DND-41 (cell line): Measurements from ENCODE around the gene RARB.

Source experiments
- ATAC-seq: fragments of 200-7000 bp; cut with Tn5 transposase; 3 replicates; pipeline ENCODE4 v1.9.1; 2021; ENCODE audit warnings: low read depth; ENCODE audit not compliant: insufficient read depth
- DNase-seq: peaks from one replicate; pipeline ENCODE4 v3.0.0-alpha.2; 2020
- H2AFZ ChIP-seq: 2 replicates; pipeline ENCODE4 v1.6.0; 2012; ENCODE audit warnings: low read depth, low read length
- H3K27ac ChIP-seq: 2 replicates; pipeline ENCODE4 v1.5.1; 2012; ENCODE audit warnings: low read length, inconsistent platforms
- H3K27me3 ChIP-seq: fragments of 200-600 bp; sonication (generic); 2 replicates; pipeline ENCODE4 v1.6.0; 2012; ENCODE audit warnings: low read length, mild to moderate bottlenecking, inconsistent platforms; ENCODE audit not compliant: insufficient read depth, poor library complexity
- H3K36me3 ChIP-seq: 2 replicates; pipeline ENCODE4 v1.5.1; 2012; ENCODE audit warnings: low read length, inconsistent platforms; ENCODE audit not compliant: insufficient read depth
- H3K4me1 ChIP-seq: 2 replicates; pipeline ENCODE4 v1.5.1; 2012; ENCODE audit warnings: mild to moderate bottlenecking, low read length; ENCODE audit not compliant: insufficient read depth
- H3K4me2 ChIP-seq: 2 replicates; pipeline ENCODE4 v1.6.0; 2012; ENCODE audit warnings: mild to moderate bottlenecking, moderate library complexity, low read length, inconsistent platforms; ENCODE audit not compliant: insufficient read depth
- H3K4me3 ChIP-seq, 2 experiments: fragments of 200-600 bp in 1 of 2; shearing (Covaris generic) in 1 of 2; 2 replicates each; pipeline ENCODE4 v1.5.1; 2012 to 2016; ENCODE audit warnings: inconsistent platforms in 2 of 2, low read length in 2 of 2, mild to moderate bottlenecking in 2 of 2, low read depth in 1 of 2, moderate library complexity in 1 of 2
- H3K79me2 ChIP-seq: 2 replicates; pipeline ENCODE4 v1.6.0; 2012; ENCODE audit warnings: low read length, inconsistent platforms; ENCODE audit not compliant: insufficient read depth
- H3K9ac ChIP-seq: 2 replicates; pipeline ENCODE4 v1.6.0; 2012; ENCODE audit warnings: low read depth, mild to moderate bottlenecking, inconsistent platforms, low read length, moderate library complexity
- H3K9me3 ChIP-seq: 2 replicates; pipeline ENCODE4 v1.5.1; 2012; ENCODE audit warnings: low read length, moderate library complexity, mild to moderate bottlenecking, inconsistent platforms; ENCODE audit not compliant: insufficient read depth, severe bottlenecking
- H4K20me1 ChIP-seq: 2 replicates; pipeline ENCODE4 v1.6.0; 2012; ENCODE audit warnings: low read length; ENCODE audit not compliant: insufficient read depth
- EZH2 ChIP-seq: IDR thresholded peaks from 3 replicates; pipeline ENCODE4 v1.6.1; 2012; ENCODE audit warnings: borderline replicate concordance, low read depth, mild to moderate bottlenecking, moderate library complexity, low read length, inconsistent platforms; ENCODE audit not compliant: severe bottlenecking
- TF ChIP-seq, protein P1 (sequence below): IDR thresholded peaks from 2 replicates; pipeline ENCODE4 v1.5.1; 2012; ENCODE audit warnings: borderline replicate concordance, low read length, moderate library complexity, mild to moderate bottlenecking; ENCODE audit not compliant: poor library complexity, severe bottlenecking; ENCODE audit errors: extremely low read depth

RARB gene

GRCh38 chr3:25581335-25581734, 153.3 kb downstream of the RARB start:
- H3K27me3 ChIP-seq, result no peaks in the 10 kb centered on the region
- H2AFZ ChIP-seq, result no peak overlapping the region
- H3K4me2 ChIP-seq, result no peak overlapping the region
- H3K79me2 ChIP-seq, result no peaks in the 10 kb centered on the region
- H3K9me3 ChIP-seq, result no peaks in the 10 kb centered on the region
- ATAC-seq (no peak), DNase-seq (no peak)
- H3K4me3 ChIP-seq, result no peak overlapping the region
- H3K36me3 ChIP-seq, result no peaks in the 10 kb centered on the region
- H3K4me1 ChIP-seq, result no peaks in the 10 kb centered on the region
- no peak overlapping the region for H3K27ac ChIP-seq
- no peak overlapping the region for H3K9ac ChIP-seq
- TF ChIP-seq, protein P1, sequence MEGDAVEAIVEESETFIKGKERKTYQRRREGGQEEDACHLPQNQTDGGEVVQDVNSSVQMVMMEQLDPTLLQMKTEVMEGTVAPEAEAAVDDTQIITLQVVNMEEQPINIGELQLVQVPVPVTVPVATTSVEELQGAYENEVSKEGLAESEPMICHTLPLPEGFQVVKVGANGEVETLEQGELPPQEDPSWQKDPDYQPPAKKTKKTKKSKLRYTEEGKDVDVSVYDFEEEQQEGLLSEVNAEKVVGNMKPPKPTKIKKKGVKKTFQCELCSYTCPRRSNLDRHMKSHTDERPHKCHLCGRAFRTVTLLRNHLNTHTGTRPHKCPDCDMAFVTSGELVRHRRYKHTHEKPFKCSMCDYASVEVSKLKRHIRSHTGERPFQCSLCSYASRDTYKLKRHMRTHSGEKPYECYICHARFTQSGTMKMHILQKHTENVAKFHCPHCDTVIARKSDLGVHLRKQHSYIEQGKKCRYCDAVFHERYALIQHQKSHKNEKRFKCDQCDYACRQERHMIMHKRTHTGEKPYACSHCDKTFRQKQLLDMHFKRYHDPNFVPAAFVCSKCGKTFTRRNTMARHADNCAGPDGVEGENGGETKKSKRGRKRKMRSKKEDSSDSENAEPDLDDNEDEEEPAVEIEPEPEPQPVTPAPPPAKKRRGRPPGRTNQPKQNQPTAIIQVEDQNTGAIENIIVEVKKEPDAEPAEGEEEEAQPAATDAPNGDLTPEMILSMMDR, result no peak
- no peak for TF ChIP-seq EZH2
- no peaks in the 10 kb centered on the region for H4K20me1 ChIP-seq

GRCh38 chr3:25581823-25582222, 153.8 kb downstream of the RARB start:
- H3K79me2 ChIP-seq, result no peaks in the 10 kb centered on the region
- ATAC-seq (no peak), DNase-seq (no peak)
- no peak overlapping the region for H3K27ac ChIP-seq
- TF ChIP-seq EZH2, result no peak
- TF ChIP-seq, protein P1, result no peak
- no peaks in the 10 kb centered on the region for H3K27me3 ChIP-seq
- H3K4me1 ChIP-seq, result no peaks in the 10 kb centered on the region
- no peaks in the 10 kb centered on the region for H3K36me3 ChIP-seq
- no peak overlapping the region for H3K4me3 ChIP-seq
- no peak overlapping the region for H2AFZ ChIP-seq
- no peaks in the 10 kb centered on the region for H3K9me3 ChIP-seq
- H4K20me1 ChIP-seq, result no peaks in the 10 kb centered on the region
- H3K9ac ChIP-seq, result no peak overlapping the region
- H3K4me2 ChIP-seq, result no peak overlapping the region

GRCh38 chr3:25582242-25582641, 154.2 kb downstream of the RARB start:
- H3K9me3 ChIP-seq, result no peaks in the 10 kb centered on the region
- TF ChIP-seq EZH2, result no peak
- TF ChIP-seq, protein P1, result no peak
- no peaks in the 10 kb centered on the region for H3K27me3 ChIP-seq
- no peaks in the 10 kb centered on the region for H3K36me3 ChIP-seq
- no peaks in the 10 kb centered on the region for H4K20me1 ChIP-seq
- no peak overlapping the region for H3K4me3 ChIP-seq
- no peaks in the 10 kb centered on the region for H3K4me1 ChIP-seq
- no peak overlapping the region for H3K9ac ChIP-seq
- no peak for DNase-seq
- no peaks in the 10 kb centered on the region for H3K79me2 ChIP-seq
- H3K4me2 ChIP-seq, result no peak overlapping the region
- H3K27ac ChIP-seq, result no peak overlapping the region
- ATAC-seq, result no peak
- no peak overlapping the region for H2AFZ ChIP-seq

- no peaks in the 10 kb centered on the region for H3K36me3 ChIP-seq
- H3K4me1 ChIP-seq, result no peaks in the 10 kb centered on the region
- no peak overlapping the region for H3K4me3 ChIP-seq
- DNase-seq, result no peak
- TF ChIP-seq, protein P1, result no peak
- TF ChIP-seq EZH2, result no peak
- no peaks in the 10 kb centered on the region for H3K9me3 ChIP-seq
- H3K79me2 ChIP-seq, result no peaks in the 10 kb centered on the region
- H4K20me1 ChIP-seq, result no peaks in the 10 kb centered on the region
- no peak overlapping the region for H3K4me2 ChIP-seq
- no peak for ATAC-seq
- no peak overlapping the region for H3K27ac ChIP-seq
- H2AFZ ChIP-seq, result no peak overlapping the region
- H3K9ac ChIP-seq, result no peak overlapping the region
- H3K27me3 ChIP-seq, result no peaks in the 10 kb centered on the region
Measured at GRCh38 chr3:25583343-25583742, 155.3 kb downstream of the RARB start.
